Prostate gland (tissue), 2 donors: ENCODE data around the gene KHDC4.

Experiments
- POLR2A ChIP-seq: fragments of 450-650 bp; IDR thresholded peaks from one replicate; pipeline ENCODE4 v1.6.1; 2016; ENCODE audit warnings: antibody characterized with exemption, mild to moderate bottlenecking
- POLR2AphosphoS5 ChIP-seq: sonication (generic); formaldehyde crosslinking; IDR thresholded peaks from one replicate; pipeline ENCODE4 v1.6.1; 2017; ENCODE audit warnings: antibody characterized with exemption
- TF ChIP-seq, protein P1 (sequence below), 4 experiments: fragments of 200-600 bp in 2 of 4; fragments of 450-650 bp in 2 of 4; sonication (generic) in 2 of 4; IDR thresholded peaks; 1 replicate in 3 of 4; 2 replicates in 1 of 4; pipeline ENCODE4 v1.5.1; 2016 to 2019; ENCODE audit warnings: antibody characterized with exemption in 4 of 4, mild to moderate bottlenecking in 2 of 4, moderate library complexity in 2 of 4

DNA sequence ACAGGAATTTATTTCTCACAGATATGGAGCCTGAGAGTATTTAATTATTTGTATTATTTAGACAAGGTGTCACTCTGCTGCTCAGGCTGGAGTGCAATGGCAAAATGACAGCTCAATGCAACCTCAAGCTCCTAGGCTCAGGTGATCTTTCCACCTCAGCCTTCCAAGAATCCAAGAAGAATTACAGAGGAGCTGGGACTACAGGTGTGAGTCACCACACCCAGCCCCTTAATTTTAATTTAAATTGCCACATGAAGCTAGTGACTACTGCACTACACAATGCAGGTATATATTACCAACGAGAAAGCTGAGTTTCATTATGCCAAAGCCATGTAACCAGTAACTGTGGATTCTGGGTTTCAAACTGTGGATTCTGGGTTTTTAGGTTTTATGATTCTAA is 2.1 kb downstream of the KHDC4 start:
- TF ChIP-seq, protein P1, sequence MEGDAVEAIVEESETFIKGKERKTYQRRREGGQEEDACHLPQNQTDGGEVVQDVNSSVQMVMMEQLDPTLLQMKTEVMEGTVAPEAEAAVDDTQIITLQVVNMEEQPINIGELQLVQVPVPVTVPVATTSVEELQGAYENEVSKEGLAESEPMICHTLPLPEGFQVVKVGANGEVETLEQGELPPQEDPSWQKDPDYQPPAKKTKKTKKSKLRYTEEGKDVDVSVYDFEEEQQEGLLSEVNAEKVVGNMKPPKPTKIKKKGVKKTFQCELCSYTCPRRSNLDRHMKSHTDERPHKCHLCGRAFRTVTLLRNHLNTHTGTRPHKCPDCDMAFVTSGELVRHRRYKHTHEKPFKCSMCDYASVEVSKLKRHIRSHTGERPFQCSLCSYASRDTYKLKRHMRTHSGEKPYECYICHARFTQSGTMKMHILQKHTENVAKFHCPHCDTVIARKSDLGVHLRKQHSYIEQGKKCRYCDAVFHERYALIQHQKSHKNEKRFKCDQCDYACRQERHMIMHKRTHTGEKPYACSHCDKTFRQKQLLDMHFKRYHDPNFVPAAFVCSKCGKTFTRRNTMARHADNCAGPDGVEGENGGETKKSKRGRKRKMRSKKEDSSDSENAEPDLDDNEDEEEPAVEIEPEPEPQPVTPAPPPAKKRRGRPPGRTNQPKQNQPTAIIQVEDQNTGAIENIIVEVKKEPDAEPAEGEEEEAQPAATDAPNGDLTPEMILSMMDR (IDR thresholded peaks at IDR 0.05) = no peak
- TF ChIP-seq POLR2AphosphoS5 = no peak
- no peak for TF ChIP-seq POLR2A
